ACC112 (cell line): ENCODE results near the gene MOXD1.
A peak's percentile ranks its signal among the peaks of the same experiment; 100 is the strongest.

ENCODE experiments used
- H2AFZ ChIP-seq: fragments of 200-600 bp; sonication (generic); one replicate; pipeline ENCODE4 v1.6.0; 2017; ENCODE audit warnings: antibody characterized with exemption, low read length; ENCODE audit not compliant: unreplicated experiment
- H3K27ac ChIP-seq: fragments of 200-600 bp; sonication (generic); 2 replicates; pipeline ENCODE4 v1.5.1; 2014; ENCODE audit warnings: low read depth, mild to moderate bottlenecking, antibody characterized with exemption, low read length, moderate library complexity
- H3K27me3 ChIP-seq: fragments of 200-600 bp; sonication (generic); 2 replicates; pipeline ENCODE4 v1.6.1; 2014; ENCODE audit warnings: mild to moderate bottlenecking, antibody characterized with exemption, low read length, moderate library complexity, mixed read lengths; ENCODE audit not compliant: insufficient read depth
- H3K36me3 ChIP-seq: fragments of 200-600 bp; sonication (generic); 2 replicates; pipeline ENCODE4 v1.6.1; 2016; ENCODE audit warnings: mild to moderate bottlenecking, antibody characterized with exemption, low read length, moderate library complexity, mixed read lengths; ENCODE audit not compliant: insufficient read depth
- H3K4me1 ChIP-seq: fragments of 200-600 bp; sonication (generic); one replicate; pipeline ENCODE4 v1.6.1; 2016; ENCODE audit warnings: low read length, mixed read lengths; ENCODE audit not compliant: insufficient read depth, unreplicated experiment, control insufficient read depth
- H3K4me3 ChIP-seq: fragments of 200-600 bp; sonication (generic); 2 replicates; pipeline ENCODE4 v1.5.1; 2014; ENCODE audit warnings: mild to moderate bottlenecking, low read depth, low read length
- H3K79me2 ChIP-seq: fragments of 200-600 bp; sonication (generic); one replicate; pipeline ENCODE4 v1.6.0; 2016; ENCODE audit warnings: low read length; ENCODE audit not compliant: control insufficient read depth, unreplicated experiment, insufficient read depth

MOXD1 gene

DNA sequence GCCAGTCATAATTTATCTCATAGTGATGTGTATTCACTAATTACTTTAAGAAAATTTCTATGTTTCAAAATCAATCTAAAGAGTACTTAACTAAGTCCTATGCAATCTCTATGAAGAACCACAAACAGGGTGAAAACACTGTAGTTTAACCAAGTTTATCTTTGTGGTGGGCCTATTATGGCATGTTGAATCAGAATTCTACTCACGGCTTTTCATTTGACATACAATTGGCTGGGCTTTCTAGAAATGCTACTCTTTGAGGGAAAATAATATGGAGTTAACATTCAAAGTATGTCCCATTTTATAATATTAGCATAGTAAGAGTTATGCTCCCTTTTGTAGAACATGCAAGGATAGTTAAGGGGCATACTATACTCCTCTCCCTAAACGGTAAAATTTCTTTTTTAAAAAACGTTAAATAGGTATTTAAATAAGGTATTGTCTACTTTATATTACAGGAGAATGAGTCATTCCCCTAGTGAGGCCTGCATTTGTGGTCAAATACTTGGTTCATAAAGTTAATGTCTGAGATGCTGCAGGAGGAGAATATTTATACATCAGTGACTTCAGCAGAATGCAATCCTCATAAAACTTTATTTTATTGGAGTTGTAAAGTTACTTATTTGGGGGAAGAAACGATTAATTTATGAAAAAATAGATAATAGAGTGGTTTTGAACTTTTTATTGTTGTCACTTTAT is 1.8 kb downstream of the MOXD1 start:
- H3K27me3 ChIP-seq, result no peaks in the 10 kb centered on the region
- H3K4me3 ChIP-seq, result no peak overlapping the region; the same call in 1 of the 2 replicates

GRCh38 chr6:132395015-132395597 is 6.2 kb downstream of the MOXD1 start:
- H3K27ac ChIP-seq, result no peak overlapping the region
- H3K36me3 ChIP-seq, result no peaks in the 10 kb centered on the region
- no peak overlapping the region for H3K4me3 ChIP-seq
- H2AFZ ChIP-seq, result no peak overlapping the region
- no peaks in the 10 kb centered on the region for H3K27me3 ChIP-seq
- no peaks in the 10 kb centered on the region for H3K79me2 ChIP-seq
- peaks cover 16% of the 10 kb centered on the region for H3K4me1 ChIP-seq

More for the DNA sequence above, 1.8 kb downstream of the MOXD1 start:
- Histone ChIP-seq H3K36me3 (no peaks in the 10 kb centered on the region), H2AFZ (no peak overlapping the region), H3K27ac (no peak overlapping the region), H3K79me2 (no peaks in the 10 kb centered on the region), H3K4me1 (peaks cover 7% of the 10 kb centered on the region)

GRCh38 chr6:132392792-132393191 is 8.5 kb downstream of the MOXD1 start:
- Histone ChIP-seq H2AFZ (peak overlapping the region; percentile 78), H3K79me2 (no peaks in the 10 kb centered on the region), H3K36me3 (no peaks in the 10 kb centered on the region), H3K4me3 (no peak overlapping the region), H3K27ac (0 out of 2 replicates have a peak overlapping the region, but pooled peaks have one; percentile 42), H3K27me3 (no peaks in the 10 kb centered on the region), H3K4me1 (peaks cover 20% of the 10 kb centered on the region)

DNA sequence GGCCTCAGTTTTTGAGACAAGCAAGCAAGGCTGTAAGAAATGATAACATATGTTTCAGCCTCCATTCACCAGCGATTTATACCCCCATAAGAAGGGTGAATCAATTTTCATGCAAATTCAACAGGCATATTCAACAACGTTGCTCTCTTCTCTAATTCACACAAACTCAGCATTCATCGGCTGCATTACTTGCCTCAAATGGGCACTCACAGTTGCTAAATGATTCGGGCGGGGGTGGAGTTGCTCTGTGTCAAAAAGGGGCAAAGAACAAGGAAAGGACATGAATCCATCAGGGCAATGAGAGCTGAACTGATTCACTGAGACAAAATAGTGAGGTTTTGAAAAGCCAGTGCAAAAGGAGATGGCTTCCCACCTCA is 9.0 kb downstream of the MOXD1 start:
- H3K4me1 ChIP-seq, result peaks cover 20% of the 10 kb centered on the region
- no peaks in the 10 kb centered on the region for H3K27me3 ChIP-seq
- H3K36me3 ChIP-seq, result no peaks in the 10 kb centered on the region
- peak overlapping the region; percentile 19 for H3K4me3 ChIP-seq
- H3K27ac ChIP-seq, result peak overlapping the region; percentile 42
- no peaks in the 10 kb centered on the region for H3K79me2 ChIP-seq
- peak overlapping the region; percentile 78 for H2AFZ ChIP-seq

DNA sequence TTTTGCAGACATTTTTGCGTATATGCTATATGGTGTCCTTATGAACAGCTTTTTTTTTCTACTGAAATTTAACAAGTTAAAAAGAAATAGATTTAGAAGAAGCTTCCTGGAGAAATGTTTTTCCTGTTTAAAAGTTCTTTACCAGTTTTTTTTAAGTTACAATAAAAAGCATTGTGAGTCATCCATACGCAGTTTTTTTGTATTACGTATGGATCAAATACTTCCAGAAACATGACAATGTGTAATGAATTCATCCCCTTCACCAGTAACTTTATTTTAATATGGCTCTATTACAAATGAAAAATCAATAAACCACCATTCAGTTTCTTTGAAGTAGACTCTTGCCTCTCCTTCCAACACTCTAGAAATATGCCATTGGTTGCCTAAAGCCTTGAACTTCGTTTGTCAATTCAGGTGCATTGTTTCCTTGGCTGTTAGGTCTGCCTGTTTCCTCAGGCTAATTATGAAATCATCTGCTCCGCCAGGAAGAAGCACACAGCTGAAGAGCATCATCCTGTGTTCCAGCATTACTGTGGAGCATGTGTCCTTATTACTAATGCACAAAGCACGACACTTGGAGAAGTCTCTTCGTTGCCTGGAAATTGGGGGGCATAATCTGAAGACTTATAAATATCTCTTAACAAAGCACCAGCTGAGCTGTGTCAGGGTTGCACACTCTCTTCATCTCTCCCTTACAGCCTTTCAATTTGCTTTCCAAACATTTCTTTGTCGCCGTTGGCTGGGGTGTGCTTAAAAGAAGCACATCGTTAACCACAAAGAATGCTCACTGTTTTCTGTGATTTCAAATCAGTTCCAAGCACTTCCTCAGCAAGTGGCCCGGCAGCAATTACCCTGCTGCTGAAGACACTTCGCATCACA is 9.6 kb downstream of the MOXD1 start:
- H3K27ac ChIP-seq, result peak overlapping the region; percentile 42
- H2AFZ ChIP-seq, result peak overlapping the region; percentile 78
- no peaks in the 10 kb centered on the region for H3K36me3 ChIP-seq
- H3K79me2 ChIP-seq, result no peaks in the 10 kb centered on the region
- H3K4me1 ChIP-seq, result peaks cover 20% of the 10 kb centered on the region
- H3K27me3 ChIP-seq, result no peaks in the 10 kb centered on the region
- H3K4me3 ChIP-seq, result peak overlapping the region; percentile 19

GRCh38 chr6:132390451-132390850 is 10.8 kb downstream of the MOXD1 start:
- Histone ChIP-seq H2AFZ (no peak overlapping the region), H3K4me1 (peaks cover 20% of the 10 kb centered on the region), H3K4me3 (no peak overlapping the region), H3K27ac (no peak overlapping the region), H3K79me2 (no peaks in the 10 kb centered on the region), H3K36me3 (no peaks in the 10 kb centered on the region), H3K27me3 (no peaks in the 10 kb centered on the region)

GRCh38 chr6:132390017-132390416 is 11.3 kb downstream of the MOXD1 start:
- H3K79me2 ChIP-seq, result no peaks in the 10 kb centered on the region
- H3K4me1 ChIP-seq, result peaks cover 20% of the 10 kb centered on the region
- H2AFZ ChIP-seq, result no peak overlapping the region
- H3K27ac ChIP-seq, result no peak overlapping the region
- no peaks in the 10 kb centered on the region for H3K36me3 ChIP-seq
- no peaks in the 10 kb centered on the region for H3K27me3 ChIP-seq
- no peak overlapping the region for H3K4me3 ChIP-seq

DNA sequence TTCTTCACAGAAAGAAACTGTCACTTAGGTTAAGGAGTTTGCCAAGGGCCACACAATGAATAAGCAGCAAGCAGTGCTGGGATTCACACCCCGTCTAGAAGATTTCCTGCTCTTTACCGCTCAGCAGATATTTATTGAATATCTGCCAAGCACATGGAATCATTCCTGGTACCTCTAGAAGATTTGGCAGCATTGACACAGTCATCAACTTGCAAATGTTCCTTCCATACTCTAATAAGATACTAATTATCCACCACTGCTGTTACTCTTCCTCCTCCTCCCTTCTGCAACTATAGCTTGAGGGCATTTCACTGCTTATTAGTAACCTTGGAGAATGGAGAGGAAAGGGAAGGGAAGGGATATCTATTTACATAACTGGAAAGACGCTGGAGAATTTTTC is 13.0 kb downstream of the MOXD1 start:
- Histone ChIP-seq H3K79me2 (no peaks in the 10 kb centered on the region), H2AFZ (no peak overlapping the region), H3K27me3 (no peaks in the 10 kb centered on the region), H3K27ac (no peak overlapping the region), H3K36me3 (no peaks in the 10 kb centered on the region), H3K4me3 (no peak overlapping the region), H3K4me1 (peaks cover 20% of the 10 kb centered on the region)

- H2AFZ ChIP-seq, result no peak overlapping the region
- H3K4me3 ChIP-seq, result no peak overlapping the region
- no peaks in the 10 kb centered on the region for H3K79me2 ChIP-seq
- no peaks in the 10 kb centered on the region for H3K36me3 ChIP-seq
- no peak overlapping the region for H3K27ac ChIP-seq
- no peaks in the 10 kb centered on the region for H3K4me1 ChIP-seq
- no peaks in the 10 kb centered on the region for H3K27me3 ChIP-seq
These were observed 18.6 kb downstream of the MOXD1 start for GRCh38 chr6:132382630-132383175.

DNA sequence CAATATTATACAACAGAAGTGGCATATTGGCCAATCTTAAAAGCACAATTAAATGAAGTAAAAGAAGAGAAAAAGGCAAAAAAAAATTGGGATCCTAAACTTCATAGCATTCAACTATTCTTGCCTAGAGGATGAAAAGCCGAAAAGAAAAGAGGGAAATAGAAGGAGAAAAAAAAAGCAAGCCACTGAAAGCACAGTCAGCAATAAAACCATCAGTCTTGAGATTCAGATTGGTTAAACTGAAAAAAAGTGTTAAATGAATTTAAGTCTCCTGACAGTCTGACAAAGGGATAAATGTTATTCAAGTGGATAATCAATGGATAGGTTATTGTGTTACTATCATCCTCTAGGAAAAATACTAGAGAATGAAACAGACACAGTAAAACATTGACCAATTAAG is 19.9 kb downstream of the MOXD1 start:
- Histone ChIP-seq H3K36me3 (no peaks in the 10 kb centered on the region), H3K4me3 (no peak overlapping the region), H3K79me2 (no peaks in the 10 kb centered on the region), H2AFZ (no peak overlapping the region), H3K27ac (no peak overlapping the region), H3K27me3 (no peaks in the 10 kb centered on the region), H3K4me1 (no peaks in the 10 kb centered on the region)
